ENCODE data around the gene CNN3. TPM values are rescaled to one million over a fixed set of nuclear protein-coding genes. Genes with fewer than 3 reads are reported as not detected.

CNN3 gene
- total RNA-seq, 6 experiments from 2014 or later: 90.5 to 125 (median 99.3) TPM

DNA sequence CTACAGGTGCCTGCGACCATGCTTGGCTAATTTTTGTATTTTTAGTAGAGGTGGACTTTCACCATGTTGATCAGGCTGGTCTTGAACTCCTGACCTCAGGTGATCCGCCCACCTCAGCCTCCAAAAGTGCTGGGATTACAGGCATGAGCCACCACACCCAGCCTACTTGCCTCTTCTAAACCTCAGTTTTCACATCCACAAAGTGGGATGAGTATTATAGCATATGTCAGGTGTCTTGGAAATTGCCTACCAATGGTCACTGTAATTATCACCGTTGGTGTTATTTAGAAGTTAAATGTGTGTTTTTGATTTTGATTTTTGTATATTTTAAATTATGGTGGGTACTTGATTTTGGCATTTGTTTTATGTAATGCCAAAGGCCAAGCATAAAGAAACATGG lies 70.0 kb downstream of the CNN3 start:
- ATAC-seq: no peak
- H3K4me3 ChIP-seq: no peak overlapping the region
- intact Hi-C loops (cut with DNase I): no loop called here
- no peaks in the 10 kb centered on the region for H3K9me3 ChIP-seq
- TF ChIP-seq, protein P1, sequence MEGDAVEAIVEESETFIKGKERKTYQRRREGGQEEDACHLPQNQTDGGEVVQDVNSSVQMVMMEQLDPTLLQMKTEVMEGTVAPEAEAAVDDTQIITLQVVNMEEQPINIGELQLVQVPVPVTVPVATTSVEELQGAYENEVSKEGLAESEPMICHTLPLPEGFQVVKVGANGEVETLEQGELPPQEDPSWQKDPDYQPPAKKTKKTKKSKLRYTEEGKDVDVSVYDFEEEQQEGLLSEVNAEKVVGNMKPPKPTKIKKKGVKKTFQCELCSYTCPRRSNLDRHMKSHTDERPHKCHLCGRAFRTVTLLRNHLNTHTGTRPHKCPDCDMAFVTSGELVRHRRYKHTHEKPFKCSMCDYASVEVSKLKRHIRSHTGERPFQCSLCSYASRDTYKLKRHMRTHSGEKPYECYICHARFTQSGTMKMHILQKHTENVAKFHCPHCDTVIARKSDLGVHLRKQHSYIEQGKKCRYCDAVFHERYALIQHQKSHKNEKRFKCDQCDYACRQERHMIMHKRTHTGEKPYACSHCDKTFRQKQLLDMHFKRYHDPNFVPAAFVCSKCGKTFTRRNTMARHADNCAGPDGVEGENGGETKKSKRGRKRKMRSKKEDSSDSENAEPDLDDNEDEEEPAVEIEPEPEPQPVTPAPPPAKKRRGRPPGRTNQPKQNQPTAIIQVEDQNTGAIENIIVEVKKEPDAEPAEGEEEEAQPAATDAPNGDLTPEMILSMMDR (IDR thresholded peaks at IDR 0.05): no peak
- TF ChIP-seq POLR2A (IDR thresholded peaks at IDR 0.05): no peak
- 80% methylated on average over 2 of the region's 3 CpGs for WGBS (ENCODE audit: insufficient coverage, low coverage, low lambda C conversion rate, missing lambda C conversion rate)
- H3K36me3 ChIP-seq: no peaks in the 10 kb centered on the region
- DNase-seq: no peak
- H3K27ac ChIP-seq: no peak overlapping the region
- no peaks in the 10 kb centered on the region for H3K4me1 ChIP-seq
- H3K27me3 ChIP-seq: no peaks in the 10 kb centered on the region

DNA sequence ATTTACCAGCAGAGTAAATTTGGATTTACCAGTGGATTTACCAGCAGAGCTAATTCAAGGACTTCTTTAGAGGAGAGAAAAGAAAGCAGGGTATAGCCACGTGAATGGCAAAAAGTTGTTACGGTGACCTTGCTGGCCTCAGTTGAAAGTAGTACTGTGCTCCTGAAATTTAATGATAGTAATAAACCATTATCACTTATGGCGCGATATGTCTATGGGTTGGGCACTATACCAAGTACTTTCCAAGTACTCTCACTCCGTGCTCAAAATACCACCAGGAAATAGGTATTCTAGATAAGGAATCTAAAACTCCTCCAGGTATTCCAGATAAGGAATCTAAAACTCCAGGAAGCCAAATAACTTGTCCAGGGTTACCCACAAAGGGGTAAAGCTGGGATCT lies 70.9 kb downstream of the CNN3 start:
- Histone ChIP-seq H3K4me3 (no peak overlapping the region), H3K9me3 (no peaks in the 10 kb centered on the region), H3K27me3 (no peaks in the 10 kb centered on the region), H3K4me1 (no peaks in the 10 kb centered on the region), H3K27ac (no peak overlapping the region), H3K36me3 (no peaks in the 10 kb centered on the region)
- DNase-seq (no peak), ATAC-seq (no peak)
- TF ChIP-seq POLR2A (IDR thresholded peaks at IDR 0.05): no peak
- TF ChIP-seq, protein P1 (IDR thresholded peaks at IDR 0.05): no peak
- 99% methylated on average over 5 of the region's 5 CpGs for WGBS (ENCODE audit: insufficient coverage, low coverage, low lambda C conversion rate, missing lambda C conversion rate)
- intact Hi-C loops (cut with DNase I): no loop called here

DNA sequence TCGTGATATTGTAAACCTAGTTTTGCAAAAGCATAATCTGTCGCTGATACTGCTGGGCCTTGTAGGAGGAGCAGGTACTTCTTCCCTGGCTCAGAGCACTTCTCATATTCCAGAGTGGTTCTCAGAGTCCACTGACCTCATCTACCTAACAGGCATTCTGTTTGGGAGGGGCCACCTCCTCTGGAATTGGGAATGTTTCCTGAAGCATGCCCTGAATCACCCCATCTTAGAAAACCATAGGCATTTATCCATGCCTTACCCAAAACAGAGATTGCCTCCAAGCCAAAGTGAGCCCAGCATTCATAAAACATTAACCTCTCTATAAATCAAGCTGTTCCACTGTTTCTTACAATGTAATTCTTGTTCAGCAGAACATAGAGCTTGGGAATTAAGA lies 71.6 kb downstream of the CNN3 start:
- 74% methylated on average over 2 of the region's 2 CpGs for WGBS (ENCODE audit: insufficient coverage, low coverage, low lambda C conversion rate, missing lambda C conversion rate)
- H3K36me3 ChIP-seq: no peaks in the 10 kb centered on the region
- intact Hi-C loops (cut with DNase I): no loop called here
- ATAC-seq: no peak
- H3K4me3 ChIP-seq: no peak overlapping the region
- H3K27me3 ChIP-seq: no peaks in the 10 kb centered on the region
- no peaks in the 10 kb centered on the region for H3K9me3 ChIP-seq
- H3K4me1 ChIP-seq: no peaks in the 10 kb centered on the region
- TF ChIP-seq, protein P1 (IDR thresholded peaks at IDR 0.05): no peak
- TF ChIP-seq POLR2A (IDR thresholded peaks at IDR 0.05): no peak
- DNase-seq: no peak
- no peak overlapping the region for H3K27ac ChIP-seq

DNA sequence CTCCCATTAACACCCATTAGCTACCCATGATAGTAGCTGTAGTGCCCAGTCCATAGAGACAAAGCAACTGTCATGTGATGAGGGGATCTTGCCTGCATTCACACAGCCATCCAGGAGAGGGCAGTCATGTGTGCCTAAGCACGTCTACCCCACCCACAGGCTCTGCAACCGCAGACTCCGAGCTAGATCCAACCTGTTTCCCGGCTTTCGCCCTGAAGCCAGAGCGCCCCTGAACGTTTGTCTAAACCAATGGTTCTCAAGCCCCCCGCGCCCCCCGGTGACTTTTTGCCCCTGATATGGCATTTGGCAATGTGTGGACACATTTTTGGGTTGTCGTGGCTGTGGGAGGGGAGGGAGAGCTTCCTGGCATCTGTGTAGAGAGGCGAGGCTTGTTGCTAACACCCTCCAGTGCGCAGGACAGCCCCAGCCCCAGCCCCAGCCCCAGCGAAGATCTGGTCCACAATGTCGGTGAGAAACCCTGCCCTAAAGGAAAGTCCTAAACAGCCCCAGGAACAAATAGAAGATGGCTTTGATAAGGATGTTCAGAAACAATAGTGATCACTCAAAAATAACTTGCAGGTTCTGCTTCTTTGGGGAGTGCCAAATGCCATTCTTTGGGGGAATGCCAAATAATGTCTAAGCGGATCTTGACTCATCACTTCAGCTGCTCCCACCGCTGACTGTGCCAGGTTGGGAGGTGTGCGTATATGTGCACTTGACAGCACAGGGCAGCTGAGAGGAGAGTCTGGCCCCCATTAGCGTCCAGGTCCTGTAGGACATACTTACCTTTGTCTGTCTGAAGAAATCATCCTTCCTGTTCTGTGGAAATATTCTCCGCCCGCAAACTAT lies 72.2 kb downstream of the CNN3 start:
- Histone ChIP-seq H3K27ac (no peak overlapping the region), H3K36me3 (no peaks in the 10 kb centered on the region), H3K27me3 (no peaks in the 10 kb centered on the region), H3K4me3 (peak overlapping the region; percentile 22 to 38 (median 25)), H3K4me1 (no peaks in the 10 kb centered on the region), H3K9me3 (no peaks in the 10 kb centered on the region)
- DNase-seq (peak; percentile 84 to 88 (median 87)), ATAC-seq (peak; percentile 99 to 100 (median 100))
- TF ChIP-seq, protein P1 (IDR thresholded peaks at IDR 0.05): peak; percentile 90 to 95 (median 91)
- no peak for TF ChIP-seq POLR2A (IDR thresholded peaks at IDR 0.05)
- intact Hi-C loops (cut with DNase I): no loop called here
- WGBS (ENCODE audit: insufficient coverage, low coverage, low lambda C conversion rate, missing lambda C conversion rate): 15% methylated on average over 16 of the region's 21 CpGs

Data from right lobe of liver (tissue), 6 donors.